GM21723 (cell line): ENCODE data around the gene PRKD1.
"Not testable (repeated sequence)": the region's sequence is repeated elsewhere in the genome, so short reads cannot be mapped to it uniquely, and the experiment has no call there.

Experiments
- ATAC-seq: cut with Tn5 transposase; IDR thresholded peaks from one replicate; pipeline ENCODE4 v1.9.1; 2021; ENCODE audit warnings: mild to moderate bottlenecking, moderate library complexity; ENCODE audit not compliant: unreplicated experiment

PRKD1 gene

GRCh38 chr14:29749829-29750228 is 177.8 kb downstream of the PRKD1 start:
- no peak for ATAC-seq

GRCh38 chr14:29749327-29749726 is 178.3 kb downstream of the PRKD1 start:
- ATAC-seq = no peak

GRCh38 chr14:29745863-29746262 is 181.8 kb downstream of the PRKD1 start:
- ATAC-seq = no peak

GRCh38 chr14:29743531-29743930 is 184.1 kb downstream of the PRKD1 start:
- ATAC-seq = no peak

- no peak for ATAC-seq
These were observed 185.7 kb downstream of the PRKD1 start for GRCh38 chr14:29741909-29742401.

- no peak for ATAC-seq
These were observed 187.2 kb downstream of the PRKD1 start for GRCh38 chr14:29740491-29740890.

- ATAC-seq = no peak
These were observed 188.7 kb downstream of the PRKD1 start for GRCh38 chr14:29738950-29739349.

- no peak for ATAC-seq
These were observed 189.6 kb downstream of the PRKD1 start for GRCh38 chr14:29738056-29738455.

- ATAC-seq = no peak
These were observed 192.2 kb downstream of the PRKD1 start for GRCh38 chr14:29735459-29735858.

- no peak for ATAC-seq
These were observed 192.9 kb downstream of the PRKD1 start for GRCh38 chr14:29734732-29735131.

- ATAC-seq = not testable (repeated sequence)
These were observed 200.9 kb downstream of the PRKD1 start for GRCh38 chr14:29726560-29727331.

- ATAC-seq = no peak
These were observed 202.7 kb downstream of the PRKD1 start for GRCh38 chr14:29724991-29725390.

- ATAC-seq = no peak
These were observed 204.8 kb downstream of the PRKD1 start for GRCh38 chr14:29722831-29723230.

- ATAC-seq = no peak
These were observed 206.1 kb downstream of the PRKD1 start for GRCh38 chr14:29721586-29721985.

GRCh38 chr14:29717901-29718300 is 209.7 kb downstream of the PRKD1 start:
- ATAC-seq = no peak

- ATAC-seq = no peak
These were observed 211.5 kb downstream of the PRKD1 start for GRCh38 chr14:29716150-29716549.

GRCh38 chr14:29712601-29713000 is 215.0 kb downstream of the PRKD1 start:
- ATAC-seq = no peak

GRCh38 chr14:29710015-29710414 is 217.6 kb downstream of the PRKD1 start:
- no peak for ATAC-seq

GRCh38 chr14:29709490-29709889 is 218.2 kb downstream of the PRKD1 start:
- ATAC-seq = no peak

- ATAC-seq = no peak
These were observed 220.9 kb downstream of the PRKD1 start for GRCh38 chr14:29706700-29707099.

GRCh38 chr14:29705801-29706200 is 221.8 kb downstream of the PRKD1 start:
- ATAC-seq = no peak

GRCh38 chr14:29689597-29689996 is 238.1 kb downstream of the PRKD1 start:
- not testable (repeated sequence) for ATAC-seq

GRCh38 chr14:29687866-29688265 is 239.8 kb downstream of the PRKD1 start:
- ATAC-seq = no peak
